CD14-positive monocyte (primary cell): ENCODE results near the gene PLA2G4F. TPM values are rescaled to one million over a fixed set of nuclear protein-coding genes. Genes with fewer than 3 reads are reported as not detected.

Experiments
- DNase-seq, 3 donors: peaks; one replicate each; pipeline ENCODE4 v3.0.0-alpha.2; 2011 to 2022
- H2AFZ ChIP-seq: 2 replicates; pipeline ENCODE4 v1.6.0; 2012; ENCODE audit warnings: mild to moderate bottlenecking, low read depth, low read length, inconsistent platforms; ENCODE audit not compliant: insufficient read depth, poor library complexity, severe bottlenecking
- H3K27ac ChIP-seq, 2 donors: 1 replicate in 1 of 2; 2 replicates in 1 of 2; pipeline ENCODE4 v1.5.1; 2012 to 2013; ENCODE audit warnings: low read length in 2 of 2, control low read depth in 1 of 2, inconsistent platforms in 1 of 2, low read depth in 1 of 2, mild to moderate bottlenecking in 1 of 2
- H3K27me3 ChIP-seq, 2 donors: one replicate each; pipeline versions ENCODE4 v1.6.0 to v1.6.1; 2011 to 2013; ENCODE audit warnings: low read length in 2 of 2; ENCODE audit not compliant: control insufficient read depth in 2 of 2, insufficient read depth in 2 of 2
- H3K36me3 ChIP-seq, 2 donors: replicated peaks in 1 of 2; 1 replicate in 1 of 2; 2 replicates in 1 of 2; pipeline versions ENCODE4 v1.5.1 to v1.6.1; 2012 to 2013; ENCODE audit warnings: low read length in 2 of 2, control low read depth in 1 of 2, inconsistent platforms in 1 of 2, mild to moderate bottlenecking in 1 of 2; ENCODE audit not compliant: insufficient read depth in 2 of 2, control insufficient read depth in 1 of 2
- H3K4me1 ChIP-seq, 2 donors: 1 replicate in 1 of 2; 2 replicates in 1 of 2; pipeline versions ENCODE4 v1.5.1 to v1.6.1; 2012 to 2013; ENCODE audit warnings: low read length in 2 of 2, control low read depth in 1 of 2, inconsistent platforms in 1 of 2, mild to moderate bottlenecking in 1 of 2, moderate library complexity in 1 of 2; ENCODE audit not compliant: insufficient read depth in 2 of 2, control insufficient read depth in 1 of 2
- H3K4me2 ChIP-seq: replicated peaks from 2 replicates; pipeline ENCODE3; 2012; ENCODE audit warnings: low read length, moderate library complexity, mild to moderate bottlenecking; ENCODE audit not compliant: poor library complexity, severe bottlenecking; ENCODE audit errors: extremely low read depth
- H3K4me3 ChIP-seq, 3 experiments: fragments of 200-600 bp in 1 of 3; sonication (generic) in 1 of 3; replicated peaks in 1 of 3; 1 replicate in 2 of 3; 2 replicates in 1 of 3; pipeline ENCODE4 v1.5.1; 2011 to 2013; ENCODE audit warnings: low read length in 3 of 3, mild to moderate bottlenecking in 3 of 3, control low read depth in 2 of 3, low read depth in 2 of 3, inconsistent platforms in 1 of 3, moderate library complexity in 1 of 3
- H3K79me2 ChIP-seq: 2 replicates; pipeline ENCODE4 v1.6.0; 2012; ENCODE audit warnings: mild to moderate bottlenecking, control low read depth, inconsistent platforms, low read length, moderate library complexity; ENCODE audit not compliant: insufficient read depth
- H3K9ac ChIP-seq: 2 replicates; pipeline ENCODE4 v1.6.0; 2017; ENCODE audit warnings: low read length, mild to moderate bottlenecking; ENCODE audit not compliant: insufficient read depth, poor library complexity, severe bottlenecking
- H3K9me3 ChIP-seq, 2 donors: replicated peaks in 1 of 2; 1 replicate in 1 of 2; 2 replicates in 1 of 2; pipeline versions ENCODE4 v1.5.1 to v1.6.1; 2012 to 2013; ENCODE audit warnings: low read length in 2 of 2, control low read depth in 1 of 2; ENCODE audit not compliant: control insufficient read depth in 1 of 2, insufficient read depth in 1 of 2
- H4K20me1 ChIP-seq: 2 replicates; pipeline ENCODE4 v1.6.0; 2012; ENCODE audit warnings: mild to moderate bottlenecking, low read length, control low read depth, moderate library complexity; ENCODE audit not compliant: insufficient read depth
- H3K27ac Mint-ChIP-seq, 7 donors: one replicate each; pipeline ENCODE4 v1.8.0; 2020; ENCODE audit warnings: mild to moderate bottlenecking in 7 of 7, mixed read lengths in 7 of 7, moderate library complexity in 6 of 7, inconsistent platforms in 2 of 7
- H3K27me3 Mint-ChIP-seq, 3 donors: one replicate each; pipeline ENCODE4 v1.8.0; 2021 to 2022; ENCODE audit warnings: low read depth in 3 of 3, mild to moderate bottlenecking in 3 of 3, mixed read lengths in 3 of 3, moderate library complexity in 3 of 3, inconsistent platforms in 1 of 3
- H3K36me3 Mint-ChIP-seq, 2 donors: one replicate each; pipeline ENCODE4 v1.8.0; 2020; ENCODE audit warnings: mixed read lengths in 2 of 2, inconsistent platforms in 1 of 2, mild to moderate bottlenecking in 1 of 2
- H3K4me1 Mint-ChIP-seq: one replicate; pipeline ENCODE4 v1.8.0; 2020; ENCODE audit warnings: mild to moderate bottlenecking, mixed read lengths
- H3K4me3 Mint-ChIP-seq, 2 donors: one replicate each; pipeline ENCODE4 v1.8.0; 2020; ENCODE audit warnings: mild to moderate bottlenecking in 2 of 2, mixed read lengths in 2 of 2, moderate library complexity in 1 of 2
- H3K9me3 Mint-ChIP-seq, 7 donors: one replicate each; pipeline ENCODE4 v1.8.0; 2020 to 2022; ENCODE audit warnings: mixed read lengths in 7 of 7, mild to moderate bottlenecking in 6 of 7, moderate library complexity in 6 of 7, inconsistent platforms in 2 of 7
- CTCF ChIP-seq: fragments of 200-600 bp; IDR thresholded peaks from one replicate; pipeline ENCODE4 v1.8.0; 2022; ENCODE audit warnings: antibody characterized with exemption, mild to moderate bottlenecking
- WGBS: methylation state at CpG from one replicate; pipeline ENCODE4 v1.1.5; 2013; ENCODE audit warnings: missing lambda C conversion rate; ENCODE audit not compliant: insufficient coverage; 5-methylcytosine and 5-hydroxymethylcytosine counted together
- intact Hi-C, 2 donors: fragments of 100-400 bp; cut with micrococcal nuclease; formaldehyde crosslinking; loops; one replicate each; pipeline versions ENCODE4 v1.15.0 to v1.15.1; 2023
- polyA plus RNA-seq, 3 donors: library from polyadenylated mRNA; depleted of rRNA in 1 of 3; unstranded in 2 of 3; stranded (reverse) in 1 of 3; fragments of 300-500 nt in 2 of 3; fragments of >200 nt in 1 of 3; fragmentation: Illumina TruSeq in 2 of 3; gene quantifications; 1 replicate in 2 of 3; 2 replicates in 1 of 3; pipeline ENCODE4 v1.2.3, GENCODE V29; 2012 to 2021

The PLA2G4F gene
- polyA plus RNA-seq, 3 donors = not detected

GRCh38 chr15:42140383-42141070 is 15.9 kb downstream of the PLA2G4F start:
- no peaks in the 10 kb centered on the region for H4K20me1 ChIP-seq
- H3K9me3 ChIP-seq = no peaks in the 10 kb centered on the region
- H2AFZ ChIP-seq = no peak overlapping the region
- no peaks in the 10 kb centered on the region for H3K36me3 ChIP-seq
- H3K4me2 ChIP-seq = no peak overlapping the region
- no peak for DNase-seq
- H3K36me3 Mint-ChIP-seq = no peaks in the 10 kb centered on the region
- H3K9ac ChIP-seq = no peak overlapping the region
- intact Hi-C loops = no loop called here
- no peaks in the 10 kb centered on the region for H3K79me2 ChIP-seq
- WGBS = 98% methylated on average over 4 of the region's 8 CpGs
- H3K4me3 Mint-ChIP-seq = no peak overlapping the region
- no peaks in the 10 kb centered on the region for H3K4me1 ChIP-seq
- peaks cover 5% of the 10 kb centered on the region for H3K4me1 Mint-ChIP-seq
- peaks cover 1 to 2% (median 2%) of the 10 kb centered on the region in 3 donors for H3K27me3 Mint-ChIP-seq
- H3K9me3 Mint-ChIP-seq = no peaks in the 10 kb centered on the region
- H3K27me3 ChIP-seq = no peaks in the 10 kb centered on the region
- no peak overlapping the region for H3K4me3 ChIP-seq
- H3K27ac ChIP-seq = no peak overlapping the region
- no peak for TF ChIP-seq CTCF
- no peak overlapping the region for H3K27ac Mint-ChIP-seq

GRCh38 chr15:42139596-42139995 is 16.8 kb downstream of the PLA2G4F start:
- Mint-ChIP-seq H3K27ac (peak overlapping the region in 1 of 7 donors; percentile 37), H3K4me3 (no peak overlapping the region), H3K4me1 (peaks cover 5% of the 10 kb centered on the region), H3K27me3 (peaks cover 0 to 2% (median 2%) of the 10 kb centered on the region in 3 donors), H3K36me3 (no peaks in the 10 kb centered on the region), H3K9me3 (no peaks in the 10 kb centered on the region)
- TF ChIP-seq CTCF = no peak
- no peaks in the 10 kb centered on the region for H3K9me3 ChIP-seq
- H3K27ac ChIP-seq = no peak overlapping the region
- no peak overlapping the region for H3K9ac ChIP-seq
- H3K4me1 ChIP-seq = no peaks in the 10 kb centered on the region
- no peaks in the 10 kb centered on the region for H4K20me1 ChIP-seq
- peak overlapping the region; percentile 1 for H2AFZ ChIP-seq
- no peaks in the 10 kb centered on the region for H3K36me3 ChIP-seq
- 85% methylated on average over 4 of the region's 6 CpGs for WGBS
- no peak overlapping the region for H3K4me2 ChIP-seq
- intact Hi-C loops = loop anchor here in 1 of 2 donors (5.0 kb wide), 1 partner anchor 152 kb away; no protein-coding TSS in a partner anchor
- no peaks in the 10 kb centered on the region for H3K27me3 ChIP-seq
- H3K4me3 ChIP-seq = no peak overlapping the region
- no peaks in the 10 kb centered on the region for H3K79me2 ChIP-seq
- DNase-seq = no peak
